Endodermal cell (in vitro differentiated cells): ENCODE measurements around the gene WNK2. TPM values are rescaled to one million over a fixed set of nuclear protein-coding genes. Genes with fewer than 3 reads are reported as not detected.

Experiments used
- DNase-seq: peaks from one replicate; pipeline ENCODE4 v3.0.0-alpha.2; 2017
- H3K27ac ChIP-seq: 2 replicates; pipeline ENCODE4 v1.5.1; 2013; ENCODE audit warnings: mild to moderate bottlenecking, low read depth, low read length, moderate library complexity
- H3K27me3 ChIP-seq: 2 replicates; pipeline ENCODE4 v1.6.1; 2013; ENCODE audit warnings: mild to moderate bottlenecking, low read length, moderate library complexity; ENCODE audit not compliant: insufficient read depth, control insufficient read depth, poor library complexity, severe bottlenecking
- H3K36me3 ChIP-seq: 2 replicates; pipeline ENCODE4 v1.7.0; 2013; ENCODE audit warnings: mild to moderate bottlenecking, low read length, moderate library complexity; ENCODE audit not compliant: control insufficient read depth, insufficient read depth
- H3K4me1 ChIP-seq: one replicate; pipeline ENCODE4 v1.7.0; 2013; ENCODE audit warnings: low read length; ENCODE audit not compliant: control insufficient read depth, insufficient read depth
- H3K4me3 ChIP-seq: 2 replicates; pipeline ENCODE4 v1.5.1; 2013; ENCODE audit warnings: mild to moderate bottlenecking, low read length, moderate library complexity
- H3K9ac ChIP-seq: 2 replicates; pipeline ENCODE4 v1.6.1; 2013; ENCODE audit warnings: mild to moderate bottlenecking, low read length, moderate library complexity; ENCODE audit not compliant: poor library complexity, severe bottlenecking; ENCODE audit errors: extremely low read depth
- H3K9me3 ChIP-seq: 2 replicates; pipeline ENCODE4 v1.6.1; 2013; ENCODE audit warnings: mild to moderate bottlenecking, low read length, moderate library complexity; ENCODE audit not compliant: control insufficient read depth
- H3K27ac Mint-ChIP-seq: 2 replicates; pipeline ENCODE4 v1.8.0; 2020; ENCODE audit warnings: mixed read lengths
- H3K27me3 Mint-ChIP-seq: 2 replicates; pipeline ENCODE4 v1.8.0; 2021; ENCODE audit warnings: mild to moderate bottlenecking, mixed read lengths; ENCODE audit not compliant: insufficient read depth
- H3K36me3 Mint-ChIP-seq: 2 replicates; pipeline ENCODE4 v1.8.0; 2020; ENCODE audit warnings: low read depth, mixed read lengths
- H3K4me1 Mint-ChIP-seq: 2 replicates; pipeline ENCODE4 v1.8.0; 2020; ENCODE audit warnings: mixed read lengths
- H3K4me3 Mint-ChIP-seq: 2 replicates; pipeline ENCODE4 v1.8.0; 2020; ENCODE audit warnings: mild to moderate bottlenecking, moderate library complexity, mixed read lengths
- H3K9me3 Mint-ChIP-seq: 2 replicates; pipeline ENCODE4 v1.8.0; 2020; ENCODE audit warnings: mild to moderate bottlenecking, mixed read lengths
- CTCF ChIP-seq: fragments of 200-600 bp; sonication (generic); conservative IDR thresholded peaks from 2 replicates; pipeline ENCODE4 v1.5.0; 2021; ENCODE audit warnings: antibody characterized with exemption, mild to moderate bottlenecking
- WGBS, 2 experiments: methylation state at CpG; one replicate each; pipeline versions ENCODE4 v1.1.5 to v1.1.7; 2013; ENCODE audit warnings: missing lambda C conversion rate in 2 of 2, mixed read lengths in 1 of 2; ENCODE audit not compliant: insufficient coverage in 1 of 2, insufficient read length in 1 of 2; 5-methylcytosine and 5-hydroxymethylcytosine counted together
- total RNA-seq, 2 donors: library from RNA; stranded (reverse); fragmentation: NEBNext Ultra II Directional in 1 of 2; extraction: Animal tissue kit (Norgen Biotek cat#: 25700) in 1 of 2; gene quantifications; 2 replicates in 1 of 2; 3 replicates in 1 of 2; pipeline ENCODE4 v1.2.1, GENCODE V29; 2021

WNK2 gene
- total RNA-seq, 2 donors from 2014 or later, result 46.1 to 48.8 TPM

- no peaks in the 10 kb centered on the region for H3K27me3 Mint-ChIP-seq
These were observed 36.3 kb upstream of the WNK2 start for GRCh38 chr9:93147632-93148031.

GRCh38 chr9:93148721-93149120 lies 35.2 kb upstream of the WNK2 start:
- H3K4me1 Mint-ChIP-seq, result no peaks in the 10 kb centered on the region
- no peak for TF ChIP-seq CTCF
- H3K27me3 Mint-ChIP-seq, result no peaks in the 10 kb centered on the region
- H3K9me3 ChIP-seq, result no peaks in the 10 kb centered on the region
- no peak overlapping the region for H3K4me3 Mint-ChIP-seq
- H3K36me3 Mint-ChIP-seq, result no peaks in the 10 kb centered on the region
- no peak overlapping the region for H3K9ac ChIP-seq
- H3K36me3 ChIP-seq, result no peaks in the 10 kb centered on the region
- 86 to 93% methylated on average over 2 of the region's 2 CpGs for WGBS, 2 experiments
- no peak overlapping the region for H3K27ac Mint-ChIP-seq
- no peaks in the 10 kb centered on the region for H3K4me1 ChIP-seq
- H3K9me3 Mint-ChIP-seq, result peaks cover 2% of the 10 kb centered on the region
- H3K4me3 ChIP-seq, result no peak overlapping the region
- H3K27ac ChIP-seq, result no peak overlapping the region
- no peak for DNase-seq
- H3K27me3 ChIP-seq, result no peaks in the 10 kb centered on the region

More at GRCh38 chr9:93147632-93148031, 36.3 kb upstream of the WNK2 start:
- no peak for TF ChIP-seq CTCF
- DNase-seq, result no peak
- Histone ChIP-seq H3K9ac (no peak overlapping the region), H3K9me3 (no peaks in the 10 kb centered on the region), H3K27me3 (no peaks in the 10 kb centered on the region), H3K4me3 (no peak overlapping the region), H3K4me1 (no peaks in the 10 kb centered on the region), H3K36me3 (no peaks in the 10 kb centered on the region), H3K27ac (no peak overlapping the region)
- Mint-ChIP-seq H3K4me3 (no peak overlapping the region), H3K36me3 (no peaks in the 10 kb centered on the region), H3K4me1 (no peaks in the 10 kb centered on the region), H3K9me3 (peaks cover 2% of the 10 kb centered on the region), H3K27ac (no peak overlapping the region)
- WGBS, 2 experiments, result 78 to 80% methylated on average over 1 to 2 of the region's 2 CpGs

GRCh38 chr9:93149361-93149760 lies 34.6 kb upstream of the WNK2 start:
- H3K4me3 Mint-ChIP-seq, result no peak overlapping the region
- 71% methylated on average over 1 of the region's 1 CpG; no CpG with 5 or more reads in 1 of the 2 experiments for WGBS, 2 experiments
- peaks cover 2% of the 10 kb centered on the region for H3K9me3 Mint-ChIP-seq
- Histone ChIP-seq H3K27me3 (no peaks in the 10 kb centered on the region), H3K9ac (no peak overlapping the region), H3K4me3 (no peak overlapping the region), H3K9me3 (no peaks in the 10 kb centered on the region), H3K36me3 (no peaks in the 10 kb centered on the region), H3K4me1 (no peaks in the 10 kb centered on the region), H3K27ac (no peak overlapping the region)
- no peaks in the 10 kb centered on the region for H3K36me3 Mint-ChIP-seq
- H3K27me3 Mint-ChIP-seq, result no peaks in the 10 kb centered on the region
- H3K4me1 Mint-ChIP-seq, result no peaks in the 10 kb centered on the region
- no peak overlapping the region for H3K27ac Mint-ChIP-seq
- no peak for TF ChIP-seq CTCF
- DNase-seq, result no peak
